Neural progenitor cell (in vitro differentiated cells): ENCODE measurements around the gene ACKR3. TPM values are rescaled to one million over a fixed set of nuclear protein-coding genes. Genes with fewer than 3 reads are reported as not detected.

ENCODE experiments used
- DNase-seq: peaks from one replicate; pipeline ENCODE4 v3.0.0-alpha.2; 2016; ENCODE audit warnings: low spot score
- H2AFZ ChIP-seq: fragments of 200-600 bp; sonication (generic); replicated peaks from 2 replicates; pipeline ENCODE4 v1.6.1; 2016; ENCODE audit warnings: antibody characterized with exemption
- H3F3A ChIP-seq: fragments of 200-600 bp; sonication (generic); 2 replicates; pipeline ENCODE4 v1.6.1; 2016; ENCODE audit warnings: antibody characterized with exemption, low read depth
- H3K27ac ChIP-seq: fragments of 200-600 bp; sonication (generic); 2 replicates; pipeline ENCODE4 v1.5.1; 2016; ENCODE audit warnings: mild to moderate bottlenecking
- H3K27me3 ChIP-seq: fragments of 200-600 bp; sonication (generic); 2 replicates; pipeline ENCODE4 v1.6.1; 2016; ENCODE audit warnings: mild to moderate bottlenecking, moderate library complexity
- H3K36me3 ChIP-seq: fragments of 200-600 bp; sonication (generic); 2 replicates; pipeline ENCODE4 v1.5.1; 2016
- H3K4me1 ChIP-seq: fragments of 200-600 bp; sonication (generic); 2 replicates; pipeline ENCODE4 v1.6.1; 2016; ENCODE audit warnings: mixed run types
- H3K4me2 ChIP-seq: fragments of 200-600 bp; sonication (generic); 2 replicates; pipeline ENCODE4 v1.6.1; 2016
- H3K4me3 ChIP-seq: fragments of 200-600 bp; sonication (generic); 2 replicates; pipeline ENCODE4 v1.5.1; 2016
- H3K79me2 ChIP-seq: fragments of 200-600 bp; sonication (generic); 2 replicates; pipeline ENCODE4 v1.6.1; 2016; ENCODE audit warnings: low read depth
- H3K9ac ChIP-seq: fragments of 200-600 bp; sonication (generic); 2 replicates; pipeline ENCODE4 v1.6.1; 2016
- H3K9me3 ChIP-seq: fragments of 200-600 bp; sonication (generic); 2 replicates; pipeline ENCODE4 v1.5.1; 2016; ENCODE audit warnings: low read depth
- H4K20me1 ChIP-seq: fragments of 200-600 bp; sonication (generic); 2 replicates; pipeline ENCODE4 v1.6.1; 2016; ENCODE audit warnings: low read depth
- H3K27ac Mint-ChIP-seq: 3 replicates; pipeline ENCODE4 v1.8.0; 2021; ENCODE audit warnings: mixed read lengths
- H3K27me3 Mint-ChIP-seq: 2 replicates; pipeline ENCODE4 v1.8.0; 2022; ENCODE audit warnings: low read depth, mild to moderate bottlenecking, inconsistent platforms, moderate library complexity, mixed read lengths; ENCODE audit not compliant: insufficient read depth
- H3K36me3 Mint-ChIP-seq: 3 replicates; pipeline ENCODE4 v1.8.0; 2021; ENCODE audit warnings: mixed read lengths
- H3K4me1 Mint-ChIP-seq: 3 replicates; pipeline ENCODE4 v1.8.0; 2021; ENCODE audit warnings: mixed read lengths
- H3K4me3 Mint-ChIP-seq: 3 replicates; pipeline ENCODE4 v1.8.0; 2021; ENCODE audit warnings: mild to moderate bottlenecking, moderate library complexity, mixed read lengths
- H3K9me3 Mint-ChIP-seq: 3 replicates; pipeline ENCODE4 v1.8.0; 2020; ENCODE audit warnings: mixed read lengths
- CTCF ChIP-seq: fragments of 200-600 bp; sonication (generic); IDR thresholded peaks from 2 replicates; pipeline ENCODE4 v1.5.1; 2017; ENCODE audit warnings: antibody characterized with exemption, mild to moderate bottlenecking
- EZH2 ChIP-seq: fragments of 200-600 bp; sonication (generic); IDR thresholded peaks from 2 replicates; pipeline ENCODE4 v1.6.1; 2017; ENCODE audit warnings: antibody characterized with exemption, mild to moderate bottlenecking, moderate library complexity
- EZH2phosphoT487 ChIP-seq: fragments of 200-600 bp; sonication (generic); IDR thresholded peaks from 2 replicates; pipeline ENCODE4 v1.6.1; 2017; ENCODE audit warnings: antibody characterized with exemption
- total RNA-seq: library from RNA; depleted of rRNA; stranded (reverse); fragments of >200 nt; gene quantifications from 2 replicates; pipeline ENCODE4 v1.2.3, GENCODE V29; 2015; ENCODE audit warnings: low replicate concordance

Gene ACKR3
- total RNA-seq, 1 donor from 2014 or later, result 1.6 TPM

GRCh38 chr2:236617796-236618195 lies 48.2 kb downstream of the ACKR3 start:
- H3K27me3 Mint-ChIP-seq, result peaks cover 7% of the 10 kb centered on the region
- Histone ChIP-seq H3K36me3 (no peaks in the 10 kb centered on the region), H3K4me1 (peaks cover 6% of the 10 kb centered on the region), H3K4me3 (no peak overlapping the region), H2AFZ (no peak overlapping the region), H3F3A (no peaks in the 10 kb centered on the region), H3K79me2 (no peaks in the 10 kb centered on the region), H3K9me3 (no peaks in the 10 kb centered on the region), H3K27ac (no peak overlapping the region), H4K20me1 (no peaks in the 10 kb centered on the region), H3K27me3 (no peaks in the 10 kb centered on the region), H3K9ac (no peak overlapping the region), H3K4me2 (no peak overlapping the region)
- no peak overlapping the region for H3K27ac Mint-ChIP-seq
- no peak overlapping the region for H3K4me3 Mint-ChIP-seq
- no peaks in the 10 kb centered on the region for H3K36me3 Mint-ChIP-seq
- no peak for TF ChIP-seq EZH2
- TF ChIP-seq EZH2phosphoT487, result no peak
- no peak for TF ChIP-seq CTCF
- no peaks in the 10 kb centered on the region for H3K9me3 Mint-ChIP-seq
- H3K4me1 Mint-ChIP-seq, result peaks cover 20% of the 10 kb centered on the region
- no peak for DNase-seq

- Mint-ChIP-seq H3K9me3 (no peaks in the 10 kb centered on the region), H3K4me1 (peaks cover 20% of the 10 kb centered on the region), H3K36me3 (no peaks in the 10 kb centered on the region), H3K27me3 (peaks cover 5% of the 10 kb centered on the region), H3K4me3 (no peak overlapping the region), H3K27ac (no peak overlapping the region)
- Histone ChIP-seq H3K79me2 (no peaks in the 10 kb centered on the region), H3K36me3 (no peaks in the 10 kb centered on the region), H3K4me2 (no peak overlapping the region), H4K20me1 (no peaks in the 10 kb centered on the region), H3K9me3 (no peaks in the 10 kb centered on the region), H3K27me3 (no peaks in the 10 kb centered on the region), H3K9ac (no peak overlapping the region), H3F3A (no peaks in the 10 kb centered on the region), H3K4me3 (no peak overlapping the region), H3K27ac (no peak overlapping the region), H2AFZ (no peak overlapping the region), H3K4me1 (peaks cover under 1% of the 10 kb centered on the region)
- no peak for TF ChIP-seq EZH2
- TF ChIP-seq CTCF, result no peak
- no peak for TF ChIP-seq EZH2phosphoT487
- DNase-seq, result no peak
These were observed 48.7 kb downstream of the ACKR3 start for GRCh38 chr2:236618370-236618769.

- no peak overlapping the region for H3K4me3 ChIP-seq
- Mint-ChIP-seq H3K27ac (peak overlapping the region; percentile 11), H3K4me1 (peaks cover 16% of the 10 kb centered on the region), H3K27me3 (peaks cover 5% of the 10 kb centered on the region), H3K36me3 (no peaks in the 10 kb centered on the region), H3K9me3 (no peaks in the 10 kb centered on the region), H3K4me3 (no peak overlapping the region)
- H3K4me1 ChIP-seq, result no peaks in the 10 kb centered on the region
- no peaks in the 10 kb centered on the region for H3K9me3 ChIP-seq
- H3K27me3 ChIP-seq, result no peaks in the 10 kb centered on the region
- H3K79me2 ChIP-seq, result no peaks in the 10 kb centered on the region
- H3F3A ChIP-seq, result no peaks in the 10 kb centered on the region
- H2AFZ ChIP-seq, result no peak overlapping the region
- no peak overlapping the region for H3K4me2 ChIP-seq
- H3K27ac ChIP-seq, result no peak overlapping the region
- no peaks in the 10 kb centered on the region for H4K20me1 ChIP-seq
- no peaks in the 10 kb centered on the region for H3K36me3 ChIP-seq
- H3K9ac ChIP-seq, result no peak overlapping the region
- no peak for DNase-seq
- TF ChIP-seq EZH2 (no peak), CTCF (no peak), EZH2phosphoT487 (no peak)
These were observed 50.4 kb downstream of the ACKR3 start for GRCh38 chr2:236619910-236620612.
